K562 (cell line): ENCODE data around the gene BLCAP. TPM values are rescaled to one million over a fixed set of nuclear protein-coding genes. Genes with fewer than 3 reads are reported as not detected.

Experiments used
- ATAC-seq: fragments of 200-7000 bp; cut with Tn5 transposase; 3 replicates; pipeline ENCODE4 v1.9.1; 2020; ENCODE audit warnings: moderate library complexity
- BruUV-seq: library from RNA; stranded (reverse); fragments of 400-500 nt; replicated peaks from 2 replicates; lab custom pipeline; 2021; lab: Mats Ljungman, UMichigan
- CTCF ChIA-PET: fragments of 300-600 bp; formaldehyde crosslinking; extraction: SDS; loops from one replicate; lab custom pipeline; 2021; ENCODE audit warnings: low intra/inter-chr PET ratio; lab: Yijun Ruan, JAX
- POLR2A ChIA-PET: fragments of 300-600, 350-650 bp; sonication (Branson Sonifier 250); formaldehyde crosslinking; extraction: SDS; loops from one replicate; lab custom pipeline; 2021; ENCODE audit warnings: antibody characterized with exemption, inconsistent platforms; lab: Yijun Ruan, JAX
- DNase-seq, 4 experiments: peaks; one replicate each; pipeline versions ENCODE4 v3.0.0 to v3.0.0-alpha.2; 2011 to 2018; ENCODE audit warnings: low spot score in 3 of 4, mixed read lengths in 3 of 4; ENCODE audit errors: extremely low read depth in 1 of 4
- FAIRE-seq: peaks from 2 replicates; lab custom pipeline; 2011; peaks lifted over from hg19 to GRCh38; lab: Jason Lieb, UNC
- H2AFZ ChIP-seq: 2 replicates; pipeline ENCODE4 v1.6.0; 2011; ENCODE audit warnings: low read depth, low read length, control low read depth, inconsistent platforms
- H3K27ac ChIP-seq: fragments of 200-600 bp; 3 replicates; pipeline ENCODE4 v1.8.0; 2011; ENCODE audit warnings: low read depth, mild to moderate bottlenecking, control low read depth, inconsistent platforms, low read length, moderate library complexity, mixed read lengths; ENCODE audit errors: extremely low read depth
- H3K27me3 ChIP-seq, 2 experiments: fragments of 300-600 bp in 1 of 2; 2 replicates in 1 of 2; 3 replicates in 1 of 2; pipeline versions ENCODE4 v1.6.0 to v1.8.0; 2011; ENCODE audit warnings: inconsistent platforms in 2 of 2, low read length in 2 of 2, mild to moderate bottlenecking in 1 of 2, mixed read lengths in 1 of 2, moderate library complexity in 1 of 2; ENCODE audit not compliant: control insufficient read depth in 2 of 2, insufficient read depth in 2 of 2
- H3K36me3 ChIP-seq: fragments of 300-600 bp; 3 replicates; pipeline ENCODE4 v1.8.0; 2011; ENCODE audit warnings: mild to moderate bottlenecking, low read length, inconsistent platforms; ENCODE audit not compliant: control insufficient read depth, insufficient read depth
- H3K4me1 ChIP-seq, 2 experiments: fragments of 200-600 bp in 1 of 2; replicated peaks in 1 of 2; 2 replicates in 1 of 2; 3 replicates in 1 of 2; pipeline versions ENCODE4 v1.5.1 to v1.8.0; 2011; ENCODE audit warnings: inconsistent platforms in 2 of 2, low read length in 2 of 2, mild to moderate bottlenecking in 1 of 2, mixed read lengths in 1 of 2, moderate library complexity in 1 of 2; ENCODE audit not compliant: control insufficient read depth in 2 of 2, insufficient read depth in 2 of 2
- H3K4me2 ChIP-seq: 2 replicates; pipeline ENCODE4 v1.6.1; 2011; ENCODE audit warnings: low read length, control low read depth, inconsistent platforms, mixed read lengths; ENCODE audit not compliant: insufficient read depth
- H3K4me3 ChIP-seq: fragments of 200-600 bp; sonication (generic), shearing (Covaris generic); 2 replicates; pipeline ENCODE4 v1.5.1; 2016; ENCODE audit warnings: control low read depth, inconsistent platforms
- H3K79me2 ChIP-seq: fragments of 200-600 bp; 3 replicates; pipeline ENCODE4 v1.8.0; 2011; ENCODE audit warnings: low read length, inconsistent platforms; ENCODE audit not compliant: control insufficient read depth, insufficient read depth
- H3K9ac ChIP-seq, 2 experiments: 2 replicates each; pipeline versions ENCODE4 v1.6.0 to v1.6.1; 2011; ENCODE audit warnings: low read depth in 2 of 2, low read length in 2 of 2, control low read depth in 1 of 2, inconsistent platforms in 1 of 2, mild to moderate bottlenecking in 1 of 2, mixed read lengths in 1 of 2; ENCODE audit not compliant: insufficient read depth in 1 of 2
- H3K9me1 ChIP-seq: one replicate; pipeline ENCODE4 v1.6.0; 2011; ENCODE audit warnings: inconsistent platforms, mild to moderate bottlenecking, low read length, moderate library complexity; ENCODE audit not compliant: control insufficient read depth, insufficient read depth
- H3K9me3 ChIP-seq: replicated peaks from 2 replicates; pipeline ENCODE4 v1.5.1; 2011; ENCODE audit warnings: low read depth, low read length, inconsistent platforms; ENCODE audit not compliant: control insufficient read depth, insufficient read depth
- H4K20me1 ChIP-seq: replicated peaks from 2 replicates; pipeline ENCODE4 v1.6.1; 2011; ENCODE audit warnings: low read length, inconsistent platforms, mixed read lengths; ENCODE audit not compliant: control insufficient read depth, insufficient read depth
- ATF7 ChIP-seq: fragments of 450-650 bp; IDR thresholded peaks from 2 replicates; pipeline ENCODE4 v1.7.1; 2014; ENCODE audit warnings: mild to moderate bottlenecking, moderate library complexity
- HDAC2 ChIP-seq: fragments of 450-650 bp; IDR thresholded peaks from 2 replicates; pipeline ENCODE4 v1.6.1; 2016; ENCODE audit warnings: mild to moderate bottlenecking
- HNRNPK ChIP-seq: fragments of 200-400 bp; formaldehyde crosslinking; IDR thresholded peaks from one replicate; pipeline ENCODE4 v1.6.1; 2018; ENCODE audit warnings: mild to moderate bottlenecking, low read depth, low read length; ENCODE audit not compliant: poor library complexity, severe bottlenecking
- KDM1A ChIP-seq, 2 experiments: fragments of 450-650 bp; IDR thresholded peaks; 2 replicates each; pipeline ENCODE4 v1.6.1; 2016; ENCODE audit warnings: mild to moderate bottlenecking in 2 of 2
- POLR2AphosphoS5 ChIP-seq: IDR thresholded peaks from 2 replicates; pipeline ENCODE4 v1.6.1; 2011; ENCODE audit warnings: mild to moderate bottlenecking, low read depth, low read length, moderate library complexity; ENCODE audit not compliant: control insufficient read depth, insufficient read depth
- RNF2 ChIP-seq: sonication (generic); IDR thresholded peaks from 2 replicates; pipeline ENCODE4 v1.6.1; 2016
- SPI1 ChIP-seq: IDR thresholded peaks from 2 replicates; pipeline ENCODE4 v1.6.1; 2011; ENCODE audit warnings: low read depth, low read length, control low read depth, borderline replicate concordance
- WGBS: fragments of 100-300 bp; shearing (Covaris generic); methylation state at CpG from one replicate; pipeline ENCODE4 v1.1.6; 2016; ENCODE audit warnings: low coverage, mixed read lengths; ENCODE audit not compliant: insufficient coverage; ENCODE audit errors: missing lambda C conversion rate; 5-methylcytosine and 5-hydroxymethylcytosine counted together
- in situ Hi-C: fragments of 300-500 bp; cut with MboI; formaldehyde crosslinking; loops from 4 replicates; pipeline ENCODE4 v1.15.0; 2018; ENCODE audit warnings: inconsistent platforms, mixed read lengths
- intact Hi-C: fragments of 100-400 bp; cut with micrococcal nuclease; formaldehyde crosslinking; loops from 2 replicates; pipeline ENCODE4 v1.14.2; 2022
- polyA plus RNA-seq, 8 experiments: library from polyadenylated mRNA; depleted of rRNA in 4 of 8; stranded (reverse) in 5 of 8; unstranded in 3 of 8; fragments of >200 nt; fragmentation: Nextera tagmentation in 2 of 8; fragmentation: Illumina TruSeq in 1 of 8; extraction: Ambion mirVana in 2 of 8; extraction: Trizol in 1 of 8; gene quantifications; 2 replicates each; pipeline versions ENCODE4 v1.2.1 to v1.2.3, GENCODE V29; 2011 to 2014; ENCODE audit warnings: inconsistent platforms in 1 of 8, missing spikeins in 1 of 8
- total RNA-seq, 7 experiments: library from RNA; depleted of rRNA in 6 of 7; stranded (reverse); fragments of >200 nt in 6 of 7; fragmentation: Illumina TruSeq in 2 of 7; extraction: Trizol in 2 of 7; gene quantifications; 2 replicates each; pipeline versions ENCODE4 v1.2.1 to v1.2.3, GENCODE V29; 2011 to 2021; ENCODE audit warnings: low replicate concordance in 1 of 7
- TF ChIP-seq, protein P1 (sequence below): fragments of 450-650 bp; formaldehyde crosslinking; IDR thresholded peaks from 2 replicates; pipeline ENCODE4 v1.4.0; 2022; ENCODE audit warnings: mild to moderate bottlenecking, moderate library complexity

Gene BLCAP
- total and polyA plus RNA-seq, 9 of the 15 experiments (the other 6 are each of a cell fraction or from before 2014, with no cell fraction given) = 16.9 to 41.5 (median 27.6) TPM

DNA sequence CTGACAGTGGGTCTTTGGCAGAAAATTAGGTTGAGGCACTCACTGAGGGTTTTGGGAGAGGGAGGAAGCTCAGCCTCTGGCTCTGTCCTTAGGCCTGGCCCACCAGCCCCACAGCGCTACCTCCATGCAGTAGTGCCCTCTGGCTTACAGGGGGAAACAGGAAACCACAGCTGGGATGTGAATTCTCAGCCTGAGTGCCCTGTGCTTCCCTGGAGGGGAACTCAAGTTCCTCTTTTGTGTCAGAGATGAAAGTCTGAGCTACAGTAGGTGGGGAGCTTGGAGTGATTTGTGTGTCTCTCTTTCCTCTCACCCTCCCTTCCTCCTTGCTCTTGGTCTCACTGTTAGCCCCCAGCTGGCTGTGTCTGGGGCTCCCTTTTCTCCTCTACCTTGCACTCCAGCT is 48.2 kb upstream of the BLCAP start:
- ChIA-PET POLR2A (interaction anchor here (0.7 to 1.2 kb wide), 2 partner anchors 9 to 101 kb away, joined by 3 to 5 read pairs; no protein-coding TSS in a partner anchor), CTCF (no interaction called here)
- no peak overlapping the region for H3K4me2 ChIP-seq
- H3K27ac ChIP-seq = no peak overlapping the region
- intact Hi-C loops = no loop called here
- FAIRE-seq (no peak), ATAC-seq (no peak; the same call in 2 of the 3 replicates), DNase-seq (no peak)
- TF ChIP-seq HNRNPK = no peak
- peak; percentile 46; the same call in 1 of the 2 replicates for TF ChIP-seq SPI1
- BruUV-seq = no TSS peak
- H3K4me3 ChIP-seq = no peak overlapping the region
- no peaks in the 10 kb centered on the region for H3K9me3 ChIP-seq
- in situ Hi-C loops = no loop called here
- no peak overlapping the region for H3K9ac ChIP-seq
- no peaks in the 10 kb centered on the region for H3K9me1 ChIP-seq
- no peaks in the 10 kb centered on the region for H4K20me1 ChIP-seq
- peaks cover 2 to 13% of the 10 kb centered on the region in 2 experiments; a peak in 4 of 5 replicates for H3K27me3 ChIP-seq
- H2AFZ ChIP-seq = no peak overlapping the region
- H3K36me3 ChIP-seq = no peaks in the 10 kb centered on the region
- no peaks in the 10 kb centered on the region for H3K4me1 ChIP-seq
- no peaks in the 10 kb centered on the region for H3K79me2 ChIP-seq
- 0% methylated on average over 1 of the region's 1 CpG for WGBS

- ChIA-PET CTCF (no interaction called here), POLR2A (no interaction called here)
- in situ Hi-C loops (no loop called here), intact Hi-C loops (no loop called here)
- H3K9me3 ChIP-seq = no peaks in the 10 kb centered on the region
- H4K20me1 ChIP-seq = no peaks in the 10 kb centered on the region
- WGBS = 6% methylated on average over 5 of the region's 5 CpGs
- H3K36me3 ChIP-seq = no peaks in the 10 kb centered on the region
- no peak overlapping the region for H3K4me2 ChIP-seq
- H3K9ac ChIP-seq = no peak overlapping the region
- H3K9me1 ChIP-seq = no peaks in the 10 kb centered on the region
- BruUV-seq = no TSS peak
- H3K27me3 ChIP-seq = peaks cover 5 to 16% of the 10 kb centered on the region in 2 experiments; a peak in 4 of 5 replicates
- no peak for TF ChIP-seq HDAC2
- no peak for TF ChIP-seq ATF7
- TF ChIP-seq, protein P1, sequence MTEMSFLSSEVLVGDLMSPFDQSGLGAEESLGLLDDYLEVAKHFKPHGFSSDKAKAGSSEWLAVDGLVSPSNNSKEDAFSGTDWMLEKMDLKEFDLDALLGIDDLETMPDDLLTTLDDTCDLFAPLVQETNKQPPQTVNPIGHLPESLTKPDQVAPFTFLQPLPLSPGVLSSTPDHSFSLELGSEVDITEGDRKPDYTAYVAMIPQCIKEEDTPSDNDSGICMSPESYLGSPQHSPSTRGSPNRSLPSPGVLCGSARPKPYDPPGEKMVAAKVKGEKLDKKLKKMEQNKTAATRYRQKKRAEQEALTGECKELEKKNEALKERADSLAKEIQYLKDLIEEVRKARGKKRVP (CRISPR knock-in tag) = no peak
- no peak for TF ChIP-seq POLR2AphosphoS5
- no peak for TF ChIP-seq RNF2
- no peak for TF ChIP-seq KDM1A (IDR thresholded peaks at IDR 0.05)
- no peaks in the 10 kb centered on the region for H3K4me1 ChIP-seq
- H3K79me2 ChIP-seq = no peaks in the 10 kb centered on the region
- H3K4me3 ChIP-seq = no peak overlapping the region
- FAIRE-seq (no peak), ATAC-seq (no peak), DNase-seq (no peak)
- no peak overlapping the region for H3K27ac ChIP-seq
- H2AFZ ChIP-seq = no peak overlapping the region
Observed at GRCh38 chr20:37574199-37574890, 46.7 kb upstream of the BLCAP start.
